HG02763 (cell line): ENCODE results near the gene PLXNA2.

ENCODE experiments used
- ATAC-seq: cut with Tn5 transposase; IDR thresholded peaks from one replicate; pipeline ENCODE4 v1.9.1; 2021; ENCODE audit warnings: mild to moderate bottlenecking, moderate library complexity; ENCODE audit not compliant: unreplicated experiment

The PLXNA2 gene, protein sequence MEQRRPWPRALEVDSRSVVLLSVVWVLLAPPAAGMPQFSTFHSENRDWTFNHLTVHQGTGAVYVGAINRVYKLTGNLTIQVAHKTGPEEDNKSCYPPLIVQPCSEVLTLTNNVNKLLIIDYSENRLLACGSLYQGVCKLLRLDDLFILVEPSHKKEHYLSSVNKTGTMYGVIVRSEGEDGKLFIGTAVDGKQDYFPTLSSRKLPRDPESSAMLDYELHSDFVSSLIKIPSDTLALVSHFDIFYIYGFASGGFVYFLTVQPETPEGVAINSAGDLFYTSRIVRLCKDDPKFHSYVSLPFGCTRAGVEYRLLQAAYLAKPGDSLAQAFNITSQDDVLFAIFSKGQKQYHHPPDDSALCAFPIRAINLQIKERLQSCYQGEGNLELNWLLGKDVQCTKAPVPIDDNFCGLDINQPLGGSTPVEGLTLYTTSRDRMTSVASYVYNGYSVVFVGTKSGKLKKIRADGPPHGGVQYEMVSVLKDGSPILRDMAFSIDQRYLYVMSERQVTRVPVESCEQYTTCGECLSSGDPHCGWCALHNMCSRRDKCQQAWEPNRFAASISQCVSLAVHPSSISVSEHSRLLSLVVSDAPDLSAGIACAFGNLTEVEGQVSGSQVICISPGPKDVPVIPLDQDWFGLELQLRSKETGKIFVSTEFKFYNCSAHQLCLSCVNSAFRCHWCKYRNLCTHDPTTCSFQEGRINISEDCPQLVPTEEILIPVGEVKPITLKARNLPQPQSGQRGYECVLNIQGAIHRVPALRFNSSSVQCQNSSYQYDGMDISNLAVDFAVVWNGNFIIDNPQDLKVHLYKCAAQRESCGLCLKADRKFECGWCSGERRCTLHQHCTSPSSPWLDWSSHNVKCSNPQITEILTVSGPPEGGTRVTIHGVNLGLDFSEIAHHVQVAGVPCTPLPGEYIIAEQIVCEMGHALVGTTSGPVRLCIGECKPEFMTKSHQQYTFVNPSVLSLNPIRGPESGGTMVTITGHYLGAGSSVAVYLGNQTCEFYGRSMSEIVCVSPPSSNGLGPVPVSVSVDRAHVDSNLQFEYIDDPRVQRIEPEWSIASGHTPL (N-terminal part only)

DNA sequence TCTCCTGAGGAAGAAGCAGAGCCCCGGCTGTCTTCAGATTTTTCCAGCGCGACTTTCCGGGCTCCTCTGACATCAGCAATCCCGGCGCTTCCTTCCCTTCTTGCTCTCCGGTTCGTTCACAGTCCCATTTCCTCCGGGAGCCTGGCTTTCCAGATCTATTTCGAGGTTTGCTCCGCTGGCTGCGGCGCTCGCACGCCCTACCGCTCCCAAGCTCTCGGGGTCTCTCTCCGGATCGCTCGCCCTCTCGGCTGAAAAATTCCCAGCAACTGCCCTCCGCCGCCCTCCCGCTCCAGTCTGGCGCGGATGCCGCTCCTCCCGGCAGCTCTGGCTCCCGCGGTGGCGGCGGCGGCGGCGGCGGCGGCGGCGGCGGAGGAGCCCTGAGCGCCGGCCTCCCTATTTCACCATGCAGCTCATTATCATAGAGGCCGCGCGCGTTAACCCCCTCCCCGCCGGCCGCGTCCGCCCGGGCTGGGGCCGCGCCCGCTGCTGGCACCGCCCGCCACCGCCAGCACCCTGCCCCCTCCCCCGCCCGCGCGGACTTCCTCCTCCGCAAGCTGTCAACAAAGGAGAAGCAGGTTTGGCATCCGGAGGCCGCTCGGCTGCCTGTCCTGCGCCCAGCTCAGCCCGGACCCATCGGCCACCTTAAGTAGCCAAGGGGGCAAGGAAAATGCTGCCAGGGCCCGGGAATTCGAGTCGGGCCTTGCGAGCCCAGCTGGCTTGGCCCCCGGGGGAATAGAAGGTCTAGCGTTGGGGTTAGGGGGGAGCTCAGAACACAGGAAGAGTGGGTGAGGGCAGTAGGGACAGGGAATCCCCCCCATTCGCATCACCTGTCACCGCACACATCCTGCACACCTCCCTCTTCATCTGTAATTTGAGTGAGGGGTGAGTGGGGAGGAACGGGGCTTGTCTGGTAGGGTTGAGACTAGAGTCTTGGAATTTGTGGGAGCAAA, at the start of gene PLXNA2:
TSS of gene PLXNA2 (minus strand) at position 418 of the 950 bp plus-strand sequence. CDS start 26,462 bp downstream, outside the sequence.
- peak; percentile 43 for ATAC-seq

- no peak for ATAC-seq
Observed at GRCh38 chr1:208292908-208293307, 48.7 kb upstream of the PLXNA2 start.

DNA sequence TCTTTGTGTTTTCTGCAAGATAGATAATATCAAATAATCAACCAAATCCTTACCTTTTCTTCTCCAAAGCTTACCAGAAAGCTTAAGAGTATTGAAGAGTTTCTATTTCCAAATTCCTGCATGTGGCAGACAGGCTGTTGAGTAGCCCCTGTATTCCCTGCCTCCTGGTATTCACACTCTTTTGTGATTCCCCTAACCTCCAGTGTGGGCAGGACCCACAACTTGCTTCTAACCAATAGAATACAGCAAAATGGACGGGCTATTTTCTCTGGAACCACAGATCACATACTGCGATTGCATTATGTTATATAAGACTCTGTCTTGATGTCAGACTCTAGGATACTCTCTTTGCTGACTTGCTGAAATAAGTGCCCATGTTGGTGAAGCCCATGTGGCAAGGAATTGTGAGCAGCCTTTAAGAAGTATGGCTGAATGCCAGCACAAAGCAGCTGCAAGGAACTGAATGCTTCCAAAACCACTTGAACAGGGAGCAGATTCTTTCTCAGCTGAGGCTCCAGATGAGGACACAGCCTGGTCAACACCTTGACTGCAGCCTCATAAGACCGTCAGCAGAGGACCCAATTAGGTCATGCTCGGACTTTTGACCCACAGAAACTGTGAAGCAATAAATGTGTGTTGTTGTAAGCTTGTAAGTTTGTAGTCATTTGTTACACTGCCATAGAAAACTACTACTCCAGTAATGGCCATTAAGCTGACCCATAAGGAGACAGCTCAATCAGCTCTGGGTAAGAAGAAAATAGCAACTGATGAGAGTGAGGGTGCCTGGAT, 47.9 kb upstream of the PLXNA2 start:
- no peak for ATAC-seq

- ATAC-seq: no peak
Observed at GRCh38 chr1:208291129-208291528, 46.9 kb upstream of the PLXNA2 start.

- ATAC-seq: no peak
Observed at GRCh38 chr1:208289716-208290115, 45.5 kb upstream of the PLXNA2 start.

GRCh38 chr1:208288495-208288894, 44.3 kb upstream of the PLXNA2 start:
- ATAC-seq: no peak

- ATAC-seq: no peak
Observed at GRCh38 chr1:208280681-208281450, 36.7 kb upstream of the PLXNA2 start.

GRCh38 chr1:208279826-208280588, 35.8 kb upstream of the PLXNA2 start:
- ATAC-seq: no peak

DNA sequence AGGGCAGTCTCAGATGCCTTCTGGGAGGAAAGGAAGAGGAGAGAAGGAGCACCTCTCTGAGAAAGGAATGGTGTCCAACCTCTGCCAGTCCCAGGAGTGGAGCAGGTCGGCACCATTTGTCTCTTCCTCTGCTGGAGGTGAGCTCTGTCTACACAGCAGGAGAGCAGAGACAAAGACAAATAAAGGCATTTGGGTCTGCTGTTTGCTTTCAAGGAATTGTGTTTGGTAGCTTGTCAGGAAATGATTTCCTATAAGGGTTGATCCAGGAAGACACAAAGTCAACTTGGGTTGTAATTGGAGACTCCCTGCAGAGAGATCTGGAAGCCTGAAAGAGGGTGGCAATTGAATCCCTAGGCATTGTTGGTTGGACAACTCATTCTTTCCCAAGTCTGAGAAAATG, 34.5 kb upstream of the PLXNA2 start:
- ATAC-seq: no peak

- ATAC-seq: no peak
Observed at GRCh38 chr1:208276757-208277435, 32.7 kb upstream of the PLXNA2 start.

- ATAC-seq: no peak
Observed at GRCh38 chr1:208275083-208275482, 30.9 kb upstream of the PLXNA2 start.

DNA sequence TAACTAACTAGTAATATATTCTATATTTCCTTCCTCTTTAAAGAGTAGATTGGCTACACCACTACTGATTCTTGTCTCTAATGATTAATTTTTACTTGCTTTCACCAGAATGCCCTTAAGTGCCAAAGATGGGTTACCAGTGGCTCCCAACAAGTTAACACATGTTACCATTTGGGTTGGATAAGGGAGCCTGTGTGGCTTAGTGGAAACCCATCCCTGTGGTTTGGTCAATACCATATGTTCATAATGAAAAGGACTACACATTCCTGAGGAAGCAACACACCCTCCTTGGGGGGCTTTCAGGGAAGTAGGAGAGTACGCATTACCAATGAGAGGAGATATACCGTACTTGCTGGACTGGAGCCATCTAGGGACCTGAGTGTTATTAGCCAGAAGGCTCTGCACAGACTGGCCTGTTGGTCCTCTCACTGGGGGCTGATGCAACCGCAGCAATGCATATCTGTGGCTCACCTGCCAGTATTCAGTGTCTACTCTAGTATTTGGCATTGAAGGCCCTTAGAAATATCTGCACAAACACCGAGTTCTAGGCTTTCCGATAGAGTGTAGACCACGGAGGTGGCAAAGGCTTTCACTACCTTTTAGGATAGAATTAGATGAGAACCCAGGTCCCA, 29.3 kb upstream of the PLXNA2 start:
- ATAC-seq: no peak

DNA sequence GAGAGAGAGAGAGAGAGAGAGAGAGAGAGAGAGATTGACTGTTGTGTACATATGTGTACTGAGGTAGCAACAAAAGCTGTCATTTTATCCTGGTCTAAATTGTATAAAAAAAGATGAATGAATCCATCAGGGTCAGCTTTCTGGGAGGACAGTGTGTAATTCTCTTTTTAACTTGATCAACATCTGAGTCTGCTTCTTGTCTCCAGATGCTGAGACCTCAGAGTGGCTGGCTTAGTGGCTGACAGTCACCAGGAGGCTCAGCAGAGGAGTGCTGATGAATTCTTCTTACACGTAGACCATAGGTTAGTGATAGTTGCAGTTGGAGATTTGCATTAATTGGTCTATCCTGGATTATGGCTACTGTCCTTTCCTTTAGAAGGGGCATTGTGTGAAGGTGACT, 28.5 kb upstream of the PLXNA2 start:
- no peak for ATAC-seq

- ATAC-seq: no peak
Observed at GRCh38 chr1:208272311-208272710, 28.1 kb upstream of the PLXNA2 start.

GRCh38 chr1:208271236-208271635, 27.1 kb upstream of the PLXNA2 start:
- no peak for ATAC-seq

GRCh38 chr1:208270651-208271141, 26.5 kb upstream of the PLXNA2 start:
- ATAC-seq: no peak

- no peak for ATAC-seq
Observed at GRCh38 chr1:208269338-208269666, 25.1 kb upstream of the PLXNA2 start.
